HG02884 (cell line): ENCODE results near the gene UTP14C.
"Not testable (repeated sequence)": the region's sequence is repeated elsewhere in the genome, so short reads cannot be mapped to it uniquely, and the experiment has no call there.

Experiments used
- ATAC-seq: cut with Tn5 transposase; IDR thresholded peaks from one replicate; pipeline ENCODE4 v1.9.1; 2021; ENCODE audit warnings: mild to moderate bottlenecking, moderate library complexity; ENCODE audit not compliant: unreplicated experiment

UTP14C gene, protein sequence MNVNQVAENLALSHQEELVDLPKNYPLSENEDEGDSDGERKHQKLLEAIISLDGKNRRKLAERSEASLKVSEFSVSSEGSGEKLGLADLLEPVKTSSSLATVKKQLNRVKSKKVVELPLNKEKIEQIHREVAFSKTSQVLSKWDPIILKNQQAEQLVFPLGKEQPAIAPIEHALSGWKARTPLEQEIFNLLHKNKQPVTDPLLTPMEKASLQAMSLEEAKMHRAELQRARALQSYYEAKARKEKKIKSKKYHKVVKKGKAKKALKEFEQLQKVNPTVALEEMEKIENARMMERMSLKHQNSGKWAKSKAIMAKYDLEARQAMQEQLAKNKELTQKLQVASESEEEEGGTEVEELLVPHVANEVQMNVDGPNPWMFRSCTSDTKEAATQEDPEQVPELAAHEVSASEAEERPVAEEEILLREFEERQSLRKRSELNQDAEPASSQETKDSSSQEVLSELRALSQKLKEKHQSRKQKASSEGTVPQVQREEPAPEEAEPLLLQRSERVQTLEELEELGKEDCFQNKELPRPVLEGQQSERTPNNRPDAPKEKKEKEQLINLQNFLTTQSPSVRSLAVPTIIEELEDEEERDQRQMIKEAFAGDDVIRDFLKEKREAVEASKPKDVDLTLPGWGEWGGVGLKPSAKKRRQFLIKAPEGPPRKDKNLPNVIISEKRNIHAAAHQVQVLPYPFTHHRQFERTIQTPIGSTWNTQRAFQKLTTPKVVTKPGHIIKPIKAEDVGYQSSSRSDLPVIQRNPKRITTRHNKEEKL

DNA sequence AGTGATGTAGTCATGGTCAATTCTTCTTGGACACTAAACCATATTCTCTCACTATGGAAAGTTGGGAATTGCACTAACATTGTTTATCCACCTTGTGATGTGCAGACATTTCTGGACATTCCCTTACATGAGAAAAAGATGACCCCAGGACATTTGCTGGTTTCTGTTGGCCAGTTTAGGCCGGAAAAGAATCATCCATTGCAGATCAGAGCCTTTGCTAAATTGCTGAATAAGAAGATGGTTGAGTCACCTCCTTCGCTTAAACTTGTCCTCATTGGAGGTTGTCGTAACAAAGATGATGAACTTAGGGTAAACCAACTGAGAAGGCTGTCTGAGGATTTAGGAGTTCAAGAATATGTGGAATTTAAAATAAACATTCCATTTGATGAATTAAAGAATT is at the start of gene UTP14C:
TSS of gene UTP14C (plus strand) at position 211 of the 400 bp plus-strand sequence. CDS start 4,114 bp downstream, outside the sequence.
- ATAC-seq = no peak

DNA sequence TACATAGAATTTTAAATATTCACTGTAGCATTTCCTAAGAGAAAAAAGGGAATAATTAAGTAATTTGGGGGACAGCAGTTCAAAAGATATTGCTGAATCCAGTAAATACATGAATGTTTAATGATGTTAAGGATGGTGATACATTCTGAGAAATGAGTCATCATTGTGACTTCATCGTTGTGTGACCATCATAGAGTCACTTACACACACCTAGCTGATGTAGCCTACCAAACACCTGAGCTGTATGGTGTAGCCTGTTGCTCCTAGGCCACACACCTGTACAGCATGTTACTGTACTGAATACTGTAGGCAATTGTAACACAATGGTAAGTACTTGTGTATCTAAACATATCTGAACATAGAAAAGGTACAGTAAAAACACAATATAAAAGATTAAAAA is 48.1 kb upstream of the UTP14C start:
- ATAC-seq = no peak

DNA sequence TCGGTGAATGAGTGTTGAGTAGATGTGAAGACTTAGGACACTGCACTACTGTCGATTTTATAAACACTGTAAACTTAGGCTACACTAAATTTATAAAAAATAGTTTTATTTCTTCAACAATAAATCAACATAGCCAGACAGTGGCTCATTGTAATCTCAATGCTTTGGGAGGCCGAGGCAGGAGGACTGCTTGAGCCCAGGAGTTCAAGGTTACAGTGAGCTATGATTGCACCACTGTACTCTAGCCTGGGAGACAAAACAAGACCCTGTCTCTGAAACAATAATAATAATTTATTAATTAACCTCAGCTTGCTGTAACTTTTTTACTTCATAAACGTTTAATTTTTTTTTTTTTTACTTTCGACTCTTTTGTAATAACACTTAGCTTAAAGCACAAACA is 47.6 kb upstream of the UTP14C start:
- ATAC-seq = no peak

DNA sequence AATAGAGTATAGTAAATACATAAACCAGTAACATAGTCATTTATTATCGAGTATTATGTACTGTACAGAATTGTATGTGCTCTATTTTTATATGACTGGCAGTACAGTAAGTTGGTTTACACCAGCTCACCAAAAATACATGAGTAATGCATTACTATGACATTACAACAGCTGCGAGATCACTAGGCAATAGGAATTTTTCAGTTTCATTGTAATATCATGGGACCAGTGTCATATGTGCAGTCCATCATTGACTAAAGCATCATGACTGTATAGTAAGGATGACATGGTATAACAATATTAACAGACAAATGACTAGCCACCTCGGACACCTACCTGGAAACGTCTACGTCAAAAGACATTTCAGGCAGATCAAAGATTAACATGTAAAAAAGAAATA is 46.9 kb upstream of the UTP14C start:
- no peak for ATAC-seq

DNA sequence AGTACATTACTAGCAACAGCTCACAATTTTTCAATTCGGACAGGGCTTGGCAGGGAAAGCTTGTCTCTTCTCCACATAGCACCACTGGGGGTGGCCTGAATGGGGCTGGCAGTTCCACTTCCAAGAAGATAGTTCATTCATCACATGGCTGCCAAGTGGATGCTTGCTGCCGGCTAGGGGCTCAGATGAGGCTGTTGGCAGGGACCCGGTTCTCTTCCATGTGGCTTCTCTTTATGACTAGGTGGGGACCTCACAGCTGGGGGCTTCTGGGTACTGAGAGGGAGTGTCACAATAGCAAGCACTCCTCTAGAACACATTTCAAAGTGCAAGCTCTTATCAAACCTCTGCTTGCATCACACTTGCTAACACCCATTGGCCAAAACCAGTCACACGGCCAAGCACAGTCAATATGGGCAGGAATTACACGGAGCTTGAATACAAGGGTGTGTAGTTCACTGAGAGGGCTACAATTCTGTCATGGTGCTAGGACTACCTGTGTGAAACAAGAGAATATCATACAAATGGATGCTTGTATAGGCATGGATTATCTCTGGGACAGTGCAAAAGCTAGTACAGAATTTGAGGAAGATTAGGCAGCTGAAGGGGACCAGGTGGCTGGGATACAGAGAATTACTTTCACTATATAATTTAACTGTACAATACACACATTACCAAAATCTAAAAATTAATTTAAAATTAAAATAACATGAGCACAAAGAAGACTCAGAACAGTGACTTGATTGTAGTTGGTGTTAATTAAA is 45.5 kb upstream of the UTP14C start:
- no peak for ATAC-seq

DNA sequence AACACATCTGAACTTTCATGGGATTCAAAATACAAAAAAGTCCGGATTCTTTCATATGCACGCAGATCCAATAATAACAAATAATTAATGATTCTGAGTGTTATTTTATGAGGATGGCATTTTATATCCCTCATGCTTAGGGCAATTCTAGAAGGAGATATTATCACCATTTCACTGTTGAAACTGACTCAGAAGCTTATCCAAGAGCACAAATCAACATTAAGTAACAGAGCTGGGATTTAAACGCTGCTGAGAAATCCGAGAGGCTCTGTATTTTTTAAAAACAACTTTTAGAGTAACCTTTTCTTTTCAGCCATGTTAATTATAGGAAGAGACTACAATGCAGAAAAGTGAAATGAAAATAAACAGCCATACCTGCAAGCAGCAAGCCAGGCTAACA is 43.6 kb upstream of the UTP14C start:
- ATAC-seq = no peak

DNA sequence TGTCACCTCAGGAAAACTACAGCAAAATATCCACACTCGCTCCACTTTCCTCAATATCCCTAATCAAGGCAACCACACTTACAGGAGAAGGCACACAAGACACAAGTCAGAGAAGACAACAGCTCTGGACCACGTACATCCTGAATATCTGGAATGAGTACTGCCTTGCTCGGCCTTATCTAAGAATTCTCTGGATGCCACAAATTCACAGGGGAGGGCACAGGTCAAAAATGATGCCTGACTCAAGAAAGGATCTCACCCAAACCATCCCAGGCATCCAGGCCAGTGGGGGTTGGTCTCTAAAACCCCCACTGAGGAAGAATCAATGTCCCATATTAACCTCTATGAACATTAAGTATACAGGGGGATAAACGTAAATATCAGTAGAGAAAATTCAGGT is 43.1 kb upstream of the UTP14C start:
- ATAC-seq = no peak

DNA sequence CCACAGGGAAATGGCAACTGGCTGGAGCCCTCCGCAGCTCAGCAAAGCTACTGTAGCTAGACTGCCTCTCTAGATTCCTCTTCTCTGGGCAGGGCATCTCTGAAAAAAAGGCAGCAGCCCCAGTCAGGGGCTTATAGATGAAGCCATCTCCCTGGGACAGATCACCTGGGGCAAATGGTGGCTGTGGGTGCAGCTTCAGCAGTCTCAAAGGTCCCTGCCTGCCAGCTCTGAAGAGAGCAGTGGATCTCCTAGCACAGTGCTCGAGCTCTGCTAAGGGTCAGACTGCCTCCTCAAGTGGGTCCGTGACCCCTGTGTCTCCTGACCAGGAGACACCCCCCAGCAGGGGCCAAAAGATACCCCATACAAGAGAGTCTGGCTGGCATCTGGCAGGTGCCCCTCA is 41.2 kb upstream of the UTP14C start:
- not testable (repeated sequence) for ATAC-seq

DNA sequence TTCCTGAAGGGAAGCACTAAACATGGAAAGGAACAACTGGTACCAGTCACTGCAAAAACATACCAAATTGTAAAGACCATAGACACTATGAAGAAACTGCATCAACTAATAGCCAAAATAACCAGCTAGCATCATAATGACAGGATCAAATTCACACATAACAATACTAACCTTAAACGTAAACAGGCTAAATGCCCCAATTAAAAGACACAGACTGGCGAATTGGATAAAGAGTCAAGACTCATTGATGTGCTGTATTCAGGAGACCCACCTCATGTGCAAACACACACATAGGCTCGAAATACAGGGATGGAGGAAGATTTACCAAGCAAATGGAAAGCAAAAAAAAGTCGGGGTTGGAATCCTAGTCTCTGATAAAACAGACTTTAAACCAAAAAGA is 39.6 kb upstream of the UTP14C start:
- not testable (repeated sequence) for ATAC-seq

DNA sequence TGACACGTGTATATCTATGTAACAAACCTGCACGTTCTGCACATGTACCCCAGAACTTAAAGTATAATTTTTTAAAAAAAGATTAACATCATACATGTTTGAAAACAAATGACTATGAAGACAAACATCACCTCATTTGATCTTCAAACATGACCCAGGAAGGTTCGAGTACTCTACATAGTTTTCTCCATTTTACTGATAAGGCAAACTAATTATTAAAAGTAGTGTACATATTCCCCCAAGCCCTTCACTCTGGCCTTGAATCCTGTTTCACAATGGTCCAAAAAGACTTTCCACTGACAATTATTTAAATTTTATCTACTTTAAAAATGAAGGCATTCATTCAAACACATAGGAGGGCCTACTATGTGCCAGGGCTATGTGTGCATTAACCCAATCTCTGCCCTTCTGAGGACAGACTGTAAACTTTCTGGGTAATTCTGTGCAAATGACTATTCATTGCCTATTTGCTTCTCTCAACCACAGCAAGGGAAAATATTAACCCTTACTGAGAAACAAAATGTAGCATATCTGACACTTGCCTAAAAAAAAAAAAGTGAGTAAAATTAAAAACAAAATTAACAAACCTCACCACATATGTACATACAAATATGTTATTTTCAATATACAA is 35.4 kb upstream of the UTP14C start:
- no peak for ATAC-seq

DNA sequence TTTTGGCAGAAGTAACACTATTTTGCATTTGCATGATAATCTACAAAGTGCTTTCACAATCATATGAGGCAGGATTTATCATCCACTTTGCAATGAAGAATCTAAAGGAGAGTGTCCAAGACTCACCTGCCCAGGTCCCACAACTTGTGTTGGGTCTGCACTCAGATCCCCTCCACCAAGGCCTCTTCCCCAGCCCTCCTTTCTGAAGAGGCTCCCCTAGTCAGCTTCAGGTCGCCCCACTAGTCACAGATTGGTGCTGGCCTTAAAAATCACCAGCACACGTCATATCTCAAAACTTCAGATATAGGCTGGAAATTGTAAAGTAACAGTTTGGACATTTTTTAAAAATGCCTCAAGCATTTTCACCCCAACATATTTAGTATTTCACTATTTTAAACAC is 30.8 kb upstream of the UTP14C start:
- ATAC-seq = no peak

DNA sequence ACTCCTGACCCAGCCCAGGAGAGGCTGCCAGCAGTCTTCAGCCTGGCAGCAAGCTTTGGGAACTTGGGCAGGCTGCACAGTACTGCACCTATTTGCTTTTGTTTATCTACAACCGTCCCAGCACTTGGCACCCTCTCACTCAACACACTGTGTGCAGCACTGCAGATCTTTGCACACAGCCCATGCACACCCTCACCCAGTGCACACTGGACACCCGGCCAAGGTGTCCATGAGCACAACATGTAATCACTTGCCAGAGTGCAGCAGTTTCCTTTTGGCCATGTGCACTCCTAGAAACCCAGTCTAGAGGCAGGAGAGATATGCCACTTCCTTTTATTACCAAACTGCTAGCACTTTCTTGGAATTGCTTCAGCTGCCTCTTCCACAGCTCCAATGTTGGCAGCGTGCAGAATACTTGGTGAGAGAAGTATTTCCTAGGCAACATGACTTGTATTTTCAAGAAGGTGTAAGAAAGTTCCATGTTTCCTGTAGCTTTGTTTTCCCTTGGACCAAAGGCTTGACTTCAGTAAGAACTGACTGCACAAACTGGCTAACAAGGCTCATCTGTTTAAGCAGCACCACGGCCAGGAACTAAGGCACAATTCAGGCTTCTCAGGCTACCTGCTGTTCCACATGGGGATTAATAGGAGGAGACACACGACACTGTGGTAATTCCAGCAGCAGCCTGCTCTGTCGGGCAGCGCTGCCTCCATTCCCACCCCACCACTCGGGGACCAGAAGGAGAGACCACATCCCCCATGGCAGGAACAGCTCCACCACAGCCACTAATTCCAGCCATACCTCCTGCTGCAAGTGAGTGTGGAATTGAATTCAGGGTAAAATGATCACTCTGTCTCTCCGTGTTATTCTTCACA is 28.6 kb upstream of the UTP14C start:
- ATAC-seq = no peak

DNA sequence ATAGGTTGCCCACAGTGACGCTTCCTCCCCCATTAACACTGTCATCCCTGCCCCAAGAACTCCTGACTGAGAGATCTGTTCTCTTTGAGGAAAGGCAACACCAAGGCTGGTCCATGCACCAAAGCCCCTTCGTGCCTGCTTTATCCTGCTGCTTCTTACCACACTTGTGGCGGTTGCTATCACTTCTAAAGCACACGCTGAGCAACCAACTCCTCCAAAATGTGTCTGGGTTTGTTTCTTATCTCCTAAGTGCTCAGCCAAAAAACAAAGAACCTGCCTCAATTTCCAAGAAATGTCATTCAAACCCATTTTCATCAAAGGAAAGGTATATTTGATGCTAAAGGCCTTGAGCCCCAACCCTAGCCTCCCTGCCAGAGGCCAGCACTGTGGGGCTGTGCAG is 27.9 kb upstream of the UTP14C start:
- no peak for ATAC-seq

DNA sequence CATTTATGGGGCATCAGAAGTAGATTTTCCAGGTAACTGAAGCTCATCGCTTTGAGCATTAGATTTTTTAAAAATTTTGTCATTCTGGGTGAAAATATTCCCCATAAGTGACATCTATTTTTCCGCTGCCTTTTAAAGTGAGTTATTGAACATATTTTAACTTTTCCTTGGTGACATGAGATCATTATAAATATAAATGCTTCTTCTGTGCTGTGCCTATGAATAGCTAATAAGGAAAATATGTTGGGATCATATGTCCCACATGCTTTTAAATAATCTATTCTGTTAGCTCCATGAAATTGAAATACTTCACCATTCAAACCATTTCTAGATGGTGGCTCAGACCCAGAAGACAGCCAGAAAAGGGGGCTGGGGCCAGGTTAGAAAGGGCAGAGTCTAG is 27.3 kb upstream of the UTP14C start:
- ATAC-seq = no peak

DNA sequence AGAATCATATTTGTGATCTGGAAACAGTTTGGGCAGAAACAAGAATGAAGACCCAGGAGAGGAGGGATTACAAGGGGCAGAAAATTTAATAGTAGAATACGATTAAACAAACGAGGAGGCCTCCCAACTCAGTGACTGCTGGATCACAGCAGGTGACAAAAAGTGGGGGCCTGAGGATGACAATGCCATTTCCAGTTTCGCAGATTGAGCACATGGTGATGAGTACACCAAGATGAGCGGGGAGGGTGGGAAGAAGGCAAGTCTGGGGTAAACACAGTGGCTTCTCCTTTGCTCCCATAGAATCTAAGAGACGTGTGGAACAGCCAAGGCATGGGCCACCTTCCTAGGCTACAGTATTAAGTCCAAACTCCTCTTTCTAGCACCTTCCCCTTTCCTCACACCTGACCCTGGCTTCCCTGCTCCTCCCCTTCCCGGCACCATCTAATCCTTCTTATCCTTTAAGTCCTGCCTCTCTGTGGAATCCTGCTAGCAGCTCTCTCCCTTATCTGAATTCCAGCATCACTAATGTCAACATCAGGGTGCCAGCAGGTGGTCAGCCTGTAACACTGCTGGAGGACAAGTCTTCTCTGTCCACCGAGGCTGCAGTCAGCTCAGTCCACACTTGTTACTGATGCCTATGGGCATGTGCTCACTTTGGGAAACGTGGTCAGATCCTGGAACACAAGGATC is 26.7 kb upstream of the UTP14C start:
- no peak for ATAC-seq

DNA sequence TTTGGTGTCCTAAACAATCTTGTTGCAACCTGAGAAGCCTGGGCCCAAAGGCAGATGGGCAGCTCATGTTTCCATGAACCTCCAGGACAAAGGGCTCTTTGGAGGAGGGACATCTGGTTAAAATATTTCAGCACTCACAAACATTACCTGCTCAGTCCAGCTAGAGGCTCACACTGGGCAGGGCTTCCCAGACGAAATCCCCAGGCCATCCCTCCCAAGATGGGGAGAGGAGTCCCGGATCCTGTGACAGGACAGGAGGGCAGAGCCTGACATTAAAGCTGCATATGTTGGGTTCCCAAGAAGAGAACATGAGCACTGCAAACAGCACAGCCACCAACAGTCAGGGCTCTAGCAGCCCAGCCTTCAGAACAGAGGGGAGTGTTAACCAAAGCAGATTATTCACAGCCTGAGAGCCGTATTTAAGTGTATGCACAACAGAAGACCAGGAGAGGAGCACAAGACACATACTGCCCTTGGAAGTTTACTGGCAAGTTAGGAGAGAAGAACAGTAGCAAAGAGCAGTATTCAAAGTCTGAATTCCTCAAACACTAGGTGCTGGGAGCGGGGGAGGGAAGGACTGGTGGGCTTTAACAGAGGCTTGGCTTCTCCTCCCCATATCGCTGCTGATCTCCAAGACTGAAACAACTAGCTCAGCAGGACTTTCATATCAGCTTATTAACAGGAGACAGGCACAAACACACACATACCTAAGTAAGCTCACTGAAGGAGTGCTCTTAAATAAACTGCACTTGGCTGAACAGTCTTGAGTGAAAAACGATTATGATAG is 25.6 kb upstream of the UTP14C start:
- no peak for ATAC-seq

DNA sequence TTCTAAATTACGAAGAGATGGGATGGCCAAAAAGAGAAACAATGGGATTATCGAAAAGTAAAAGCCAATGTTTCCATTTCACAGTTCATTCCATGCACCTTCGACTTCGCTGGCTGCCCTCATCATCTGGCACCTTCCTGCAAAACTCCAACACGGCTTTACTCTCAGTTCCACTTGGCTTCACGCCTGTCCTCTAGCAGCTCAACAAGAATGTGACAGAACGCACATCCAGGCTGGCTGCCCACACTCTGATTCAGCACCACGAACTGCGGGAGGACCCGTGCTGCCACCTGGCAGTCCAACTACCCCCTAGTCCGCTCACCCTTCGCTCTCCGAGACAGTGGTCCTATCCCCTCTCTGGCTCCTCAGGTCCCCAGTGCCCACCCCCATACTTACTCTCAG is 25.0 kb upstream of the UTP14C start:
- no peak for ATAC-seq

DNA sequence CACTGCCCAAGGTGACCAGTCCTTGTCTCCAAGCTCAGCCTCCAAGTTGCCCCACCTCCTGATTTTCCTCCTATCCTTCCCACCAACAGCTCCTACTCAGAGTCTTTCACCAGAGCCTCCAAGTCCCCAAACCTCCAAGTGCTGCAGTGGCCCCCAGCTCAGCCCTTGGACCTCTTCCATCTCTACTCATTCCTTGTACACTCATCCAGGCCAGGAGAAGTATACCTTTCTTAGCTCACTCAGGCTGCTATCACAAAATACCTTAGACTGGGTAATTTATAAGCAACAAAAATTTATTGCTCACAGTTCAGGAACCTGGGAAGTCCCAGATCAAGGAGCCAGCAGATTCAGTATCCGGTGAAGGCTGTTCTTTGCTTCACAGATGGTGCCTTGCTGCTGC is 24.6 kb upstream of the UTP14C start:
- ATAC-seq = no peak
